ENCODE results near the gene ANKS1B.

DNA sequence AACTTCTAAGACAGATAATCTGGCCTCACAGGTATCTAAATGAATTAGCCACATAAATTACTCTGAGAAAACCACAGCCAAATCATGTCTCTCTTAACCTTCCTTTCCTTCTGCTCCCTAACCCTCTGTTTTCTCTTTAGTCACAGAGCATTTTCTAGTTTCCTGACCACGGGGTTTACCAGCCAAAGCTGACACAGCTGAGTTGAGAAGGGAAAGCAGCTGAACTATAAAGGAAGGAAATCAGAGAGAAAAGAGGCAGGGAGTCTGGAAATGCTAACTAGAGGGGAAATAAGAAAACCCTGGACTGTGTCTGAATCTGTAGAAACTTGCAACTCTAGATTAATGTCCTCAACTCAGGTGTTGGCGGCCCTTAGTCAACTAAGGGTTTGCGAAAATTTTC lies 24.4 kb downstream of the ANKS1B start:
- no peak for TF ChIP-seq CREB1 (IDR thresholded peaks at IDR 0.05; ENCODE audit: low read depth)
- TF ChIP-seq YY1 (IDR thresholded peaks at IDR 0.05; ENCODE audit: low read depth), result no peak
- no peak for TF ChIP-seq EP300 (IDR thresholded peaks at IDR 0.05; ENCODE audit: borderline replicate concordance)
- TF ChIP-seq, protein P1, sequence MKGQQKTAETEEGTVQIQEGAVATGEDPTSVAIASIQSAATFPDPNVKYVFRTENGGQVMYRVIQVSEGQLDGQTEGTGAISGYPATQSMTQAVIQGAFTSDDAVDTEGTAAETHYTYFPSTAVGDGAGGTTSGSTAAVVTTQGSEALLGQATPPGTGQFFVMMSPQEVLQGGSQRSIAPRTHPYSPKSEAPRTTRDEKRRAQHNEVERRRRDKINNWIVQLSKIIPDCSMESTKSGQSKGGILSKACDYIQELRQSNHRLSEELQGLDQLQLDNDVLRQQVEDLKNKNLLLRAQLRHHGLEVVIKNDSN (IDR thresholded peaks at IDR 0.05), result no peak
- TF ChIP-seq EGR1 (IDR thresholded peaks at IDR 0.05), result no peak
